ENCODE results near the gene AHDC1. TPM values are rescaled to one million over a fixed set of nuclear protein-coding genes. Genes with fewer than 3 reads are reported as not detected.

Gene AHDC1
- total RNA-seq, 1 experiment from 2014 or later: 49.0 TPM

- TF ChIP-seq, protein P1, sequence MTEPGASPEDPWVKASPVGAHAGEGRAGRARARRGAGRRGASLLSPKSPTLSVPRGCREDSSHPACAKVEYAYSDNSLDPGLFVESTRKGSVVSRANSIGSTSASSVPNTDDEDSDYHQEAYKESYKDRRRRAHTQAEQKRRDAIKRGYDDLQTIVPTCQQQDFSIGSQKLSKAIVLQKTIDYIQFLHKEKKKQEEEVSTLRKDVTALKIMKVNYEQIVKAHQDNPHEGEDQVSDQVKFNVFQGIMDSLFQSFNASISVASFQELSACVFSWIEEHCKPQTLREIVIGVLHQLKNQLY (CRISPR knock-in tag; IDR thresholded peaks at IDR 0.05): no peak
- TF ChIP-seq ZNF263 (CRISPR knock-in tag; IDR thresholded peaks at IDR 0.05; ENCODE audit: low read depth) (no peak), PRDM15 (CRISPR knock-in tag; IDR thresholded peaks at IDR 0.05) (no peak), ZNF232 (CRISPR knock-in tag; IDR thresholded peaks at IDR 0.05) (no peak), E2F1 (CRISPR knock-in tag; IDR thresholded peaks at IDR 0.05) (no peak), FOXJ3 (CRISPR knock-in tag; IDR thresholded peaks at IDR 0.05; ENCODE audit: borderline replicate concordance) (no peak), ZSCAN18 (CRISPR knock-in tag; IDR thresholded peaks at IDR 0.05) (no peak), MAX (CRISPR knock-in tag; IDR thresholded peaks at IDR 0.05) (peak; percentile 85; the same call in 1 of the 2 replicates)
- TF ChIP-seq, protein P2, sequence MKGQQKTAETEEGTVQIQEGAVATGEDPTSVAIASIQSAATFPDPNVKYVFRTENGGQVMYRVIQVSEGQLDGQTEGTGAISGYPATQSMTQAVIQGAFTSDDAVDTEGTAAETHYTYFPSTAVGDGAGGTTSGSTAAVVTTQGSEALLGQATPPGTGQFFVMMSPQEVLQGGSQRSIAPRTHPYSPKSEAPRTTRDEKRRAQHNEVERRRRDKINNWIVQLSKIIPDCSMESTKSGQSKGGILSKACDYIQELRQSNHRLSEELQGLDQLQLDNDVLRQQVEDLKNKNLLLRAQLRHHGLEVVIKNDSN (CRISPR knock-in tag; IDR thresholded peaks at IDR 0.05): 0 out of 2 replicates have a peak, but pooled peaks have one; percentile 39
- TF ChIP-seq, protein P3, sequence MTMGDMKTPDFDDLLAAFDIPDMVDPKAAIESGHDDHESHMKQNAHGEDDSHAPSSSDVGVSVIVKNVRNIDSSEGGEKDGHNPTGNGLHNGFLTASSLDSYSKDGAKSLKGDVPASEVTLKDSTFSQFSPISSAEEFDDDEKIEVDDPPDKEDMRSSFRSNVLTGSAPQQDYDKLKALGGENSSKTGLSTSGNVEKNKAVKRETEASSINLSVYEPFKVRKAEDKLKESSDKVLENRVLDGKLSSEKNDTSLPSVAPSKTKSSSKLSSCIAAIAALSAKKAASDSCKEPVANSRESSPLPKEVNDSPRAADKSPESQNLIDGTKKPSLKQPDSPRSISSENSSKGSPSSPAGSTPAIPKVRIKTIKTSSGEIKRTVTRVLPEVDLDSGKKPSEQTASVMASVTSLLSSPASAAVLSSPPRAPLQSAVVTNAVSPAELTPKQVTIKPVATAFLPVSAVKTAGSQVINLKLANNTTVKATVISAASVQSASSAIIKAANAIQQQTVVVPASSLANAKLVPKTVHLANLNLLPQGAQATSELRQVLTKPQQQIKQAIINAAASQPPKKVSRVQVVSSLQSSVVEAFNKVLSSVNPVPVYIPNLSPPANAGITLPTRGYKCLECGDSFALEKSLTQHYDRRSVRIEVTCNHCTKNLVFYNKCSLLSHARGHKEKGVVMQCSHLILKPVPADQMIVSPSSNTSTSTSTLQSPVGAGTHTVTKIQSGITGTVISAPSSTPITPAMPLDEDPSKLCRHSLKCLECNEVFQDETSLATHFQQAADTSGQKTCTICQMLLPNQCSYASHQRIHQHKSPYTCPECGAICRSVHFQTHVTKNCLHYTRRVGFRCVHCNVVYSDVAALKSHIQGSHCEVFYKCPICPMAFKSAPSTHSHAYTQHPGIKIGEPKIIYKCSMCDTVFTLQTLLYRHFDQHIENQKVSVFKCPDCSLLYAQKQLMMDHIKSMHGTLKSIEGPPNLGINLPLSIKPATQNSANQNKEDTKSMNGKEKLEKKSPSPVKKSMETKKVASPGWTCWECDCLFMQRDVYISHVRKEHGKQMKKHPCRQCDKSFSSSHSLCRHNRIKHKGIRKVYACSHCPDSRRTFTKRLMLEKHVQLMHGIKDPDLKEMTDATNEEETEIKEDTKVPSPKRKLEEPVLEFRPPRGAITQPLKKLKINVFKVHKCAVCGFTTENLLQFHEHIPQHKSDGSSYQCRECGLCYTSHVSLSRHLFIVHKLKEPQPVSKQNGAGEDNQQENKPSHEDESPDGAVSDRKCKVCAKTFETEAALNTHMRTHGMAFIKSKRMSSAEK (CRISPR knock-in tag; IDR thresholded peaks at IDR 0.05; ENCODE audit: borderline replicate concordance): no peak
Observed at GRCh38 chr1:27615346-27616192, 11.6 kb upstream of the AHDC1 start (continued).

Measured in WTC11 (cell line).